IPS DF 6.9 (cell line): ENCODE measurements around the gene ALX3.

Experiments
- DNase-seq: peaks from one replicate; pipeline ENCODE4 v3.0.0-alpha.2; 2013; ENCODE audit warnings: low read depth, low spot score
- H3K27ac ChIP-seq: one replicate; pipeline ENCODE4 v1.5.1; 2013; ENCODE audit warnings: low read length, control low read depth
- H3K27me3 ChIP-seq: 2 replicates; pipeline ENCODE4 v1.6.1; 2013; ENCODE audit warnings: mild to moderate bottlenecking, low read length; ENCODE audit not compliant: control insufficient read depth, insufficient read depth
- H3K36me3 ChIP-seq: 2 replicates; pipeline ENCODE4 v1.6.1; 2013; ENCODE audit warnings: low read length; ENCODE audit not compliant: control insufficient read depth, insufficient read depth
- H3K4me1 ChIP-seq: 2 replicates; pipeline ENCODE4 v1.6.1; 2013; ENCODE audit warnings: low read length; ENCODE audit not compliant: control insufficient read depth, insufficient read depth
- H3K4me3 ChIP-seq: 2 replicates; pipeline ENCODE4 v1.5.1; 2013; ENCODE audit warnings: mild to moderate bottlenecking, low read length
- H3K9me3 ChIP-seq: 2 replicates; pipeline ENCODE4 v1.6.1; 2013; ENCODE audit warnings: low read length, inconsistent platforms; ENCODE audit not compliant: control insufficient read depth, insufficient read depth
- WGBS: extraction: QIAGEN DNeasy Blood & Tissue Kit; methylation state at CpG from one replicate; pipeline ENCODE4 v1.1.7; 2013; ENCODE audit warnings: mixed read lengths, missing lambda C conversion rate; ENCODE audit not compliant: insufficient read length, insufficient coverage; 5-methylcytosine and 5-hydroxymethylcytosine counted together

ALX3 gene

DNA sequence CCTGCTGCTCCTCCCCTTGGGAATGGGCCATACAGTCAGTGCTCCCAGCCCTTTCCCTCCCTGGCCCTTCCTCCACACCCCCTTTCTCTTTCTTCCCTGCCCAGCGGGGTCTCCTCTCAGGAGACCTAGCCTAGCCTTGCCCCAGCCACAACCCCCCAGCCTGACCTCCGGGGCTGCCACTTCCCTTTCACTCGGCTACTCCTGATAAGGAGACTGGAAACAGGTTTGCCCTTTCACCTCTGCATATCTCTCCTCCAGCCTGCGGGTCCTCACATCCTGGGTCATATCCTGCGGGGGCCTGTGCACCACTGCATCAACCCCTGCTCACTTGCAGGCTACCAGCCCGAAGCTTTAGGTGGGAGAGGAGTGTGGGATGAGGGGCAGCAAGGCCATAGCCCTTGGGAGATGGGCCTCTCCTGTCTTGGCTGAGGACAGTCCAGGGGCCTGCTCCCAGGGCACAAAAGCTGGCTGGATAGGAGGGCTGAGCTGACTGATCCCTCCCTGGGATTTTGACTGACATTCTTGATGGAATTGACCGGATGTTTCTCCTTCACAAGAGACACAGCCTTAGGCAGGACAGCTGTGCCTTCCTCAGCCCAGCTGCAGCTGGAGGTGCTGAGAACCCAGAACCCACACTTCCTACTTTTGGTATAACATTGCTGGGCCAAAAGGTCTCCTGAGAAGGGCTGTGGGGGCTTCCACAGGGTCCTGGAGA is 19.2 kb upstream of the ALX3 start:
- no peaks in the 10 kb centered on the region for H3K36me3 ChIP-seq
- no CpG with 5 or more reads among the region's 7 CpGs for WGBS
- H3K27ac ChIP-seq = no peak overlapping the region
- H3K27me3 ChIP-seq = peaks cover 26% of the 10 kb centered on the region
- H3K4me3 ChIP-seq = no peak overlapping the region
- peaks cover 2% of the 10 kb centered on the region; the same call in 1 of the 2 replicates for H3K4me1 ChIP-seq
- H3K9me3 ChIP-seq = no peaks in the 10 kb centered on the region
- no peak for DNase-seq

GRCh38 chr1:110088739-110089316 is 18.4 kb upstream of the ALX3 start:
- no peak overlapping the region for H3K27ac ChIP-seq
- no peaks in the 10 kb centered on the region for H3K36me3 ChIP-seq
- H3K9me3 ChIP-seq = no peaks in the 10 kb centered on the region
- no peak overlapping the region for H3K4me3 ChIP-seq
- DNase-seq = no peak
- no CpG with 5 or more reads among the region's 10 CpGs for WGBS
- peaks cover 3% of the 10 kb centered on the region; the same call in 1 of the 2 replicates for H3K4me1 ChIP-seq
- peaks cover 35% of the 10 kb centered on the region for H3K27me3 ChIP-seq

GRCh38 chr1:110087812-110088738 is 17.6 kb upstream of the ALX3 start:
- Histone ChIP-seq H3K4me3 (no peak overlapping the region), H3K36me3 (no peaks in the 10 kb centered on the region), H3K4me1 (peaks cover 4% of the 10 kb centered on the region; the same call in 1 of the 2 replicates), H3K27me3 (peaks cover 42% of the 10 kb centered on the region), H3K9me3 (no peaks in the 10 kb centered on the region), H3K27ac (no peak overlapping the region)
- no peak for DNase-seq
- WGBS = no CpG with 5 or more reads among the region's 15 CpGs

DNA sequence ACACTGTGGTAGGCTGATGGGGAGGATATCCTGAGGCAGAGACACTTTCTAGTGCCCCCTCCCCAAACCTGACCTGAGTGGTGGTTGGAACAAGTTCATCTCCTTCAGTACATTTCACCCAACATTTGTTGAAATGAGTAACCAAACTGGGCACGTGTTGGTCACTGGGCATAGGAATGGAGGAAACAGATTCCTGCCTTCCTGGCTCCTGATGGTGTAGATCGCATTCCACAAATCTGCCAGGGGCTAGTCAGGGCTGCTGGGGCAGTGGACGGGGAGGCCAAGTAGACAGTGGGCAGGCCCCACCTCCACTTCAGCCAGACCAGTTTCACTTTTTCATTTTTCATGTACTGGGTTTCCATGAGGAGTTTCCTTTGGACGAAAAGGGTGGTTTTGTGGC is 16.5 kb upstream of the ALX3 start:
- no peak overlapping the region for H3K27ac ChIP-seq
- DNase-seq = no peak
- H3K4me3 ChIP-seq = no peak overlapping the region
- WGBS = no CpG with 5 or more reads among the region's 4 CpGs
- H3K27me3 ChIP-seq = peaks cover 52% of the 10 kb centered on the region
- H3K36me3 ChIP-seq = no peaks in the 10 kb centered on the region
- no peaks in the 10 kb centered on the region for H3K9me3 ChIP-seq
- peaks cover 4% of the 10 kb centered on the region; the same call in 1 of the 2 replicates for H3K4me1 ChIP-seq

DNA sequence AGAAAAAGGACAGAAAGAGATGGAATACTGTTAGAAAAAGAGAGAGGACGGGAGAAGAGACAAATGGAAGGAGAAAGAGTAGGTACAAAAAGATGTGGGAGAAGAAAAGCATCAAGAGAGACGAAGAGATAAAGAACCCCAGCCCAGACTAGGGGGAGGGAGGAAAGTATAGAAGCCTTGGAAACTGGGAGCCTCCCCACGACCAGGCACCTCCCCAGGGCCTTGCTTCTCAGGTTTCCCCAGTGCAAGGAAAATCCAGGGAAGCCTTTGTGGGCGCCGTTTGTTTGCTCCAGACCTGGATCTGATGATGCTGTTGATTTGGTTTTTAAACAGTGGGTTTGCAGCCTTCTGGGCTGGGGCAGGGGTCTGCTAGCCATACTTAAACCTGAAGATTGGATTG is 15.2 kb upstream of the ALX3 start:
- no peaks in the 10 kb centered on the region for H3K9me3 ChIP-seq
- H3K4me1 ChIP-seq = peaks cover 4% of the 10 kb centered on the region; the same call in 1 of the 2 replicates
- peaks cover 56% of the 10 kb centered on the region for H3K27me3 ChIP-seq
- H3K27ac ChIP-seq = no peak overlapping the region
- H3K36me3 ChIP-seq = no peaks in the 10 kb centered on the region
- WGBS = no CpG with 5 or more reads among the region's 5 CpGs
- no peak for DNase-seq
- H3K4me3 ChIP-seq = no peak overlapping the region

GRCh38 chr1:110084227-110085078 is 14.0 kb upstream of the ALX3 start:
- Histone ChIP-seq H3K4me1 (peaks cover 2% of the 10 kb centered on the region; the same call in 1 of the 2 replicates), H3K9me3 (no peaks in the 10 kb centered on the region), H3K27me3 (peaks cover 56% of the 10 kb centered on the region), H3K4me3 (peak overlapping the region; percentile 33), H3K27ac (no peak overlapping the region), H3K36me3 (no peaks in the 10 kb centered on the region)
- no peak for DNase-seq
- WGBS = no CpG with 5 or more reads among the region's 72 CpGs

GRCh38 chr1:110083866-110084226 is 13.4 kb upstream of the ALX3 start:
- H3K27me3 ChIP-seq = peaks cover 56% of the 10 kb centered on the region
- DNase-seq = no peak
- WGBS = no CpG with 5 or more reads among the region's 37 CpGs
- no peaks in the 10 kb centered on the region for H3K9me3 ChIP-seq
- no peak overlapping the region for H3K27ac ChIP-seq
- no peak overlapping the region for H3K4me3 ChIP-seq
- H3K4me1 ChIP-seq = peaks cover 2% of the 10 kb centered on the region; the same call in 1 of the 2 replicates
- H3K36me3 ChIP-seq = no peaks in the 10 kb centered on the region

DNA sequence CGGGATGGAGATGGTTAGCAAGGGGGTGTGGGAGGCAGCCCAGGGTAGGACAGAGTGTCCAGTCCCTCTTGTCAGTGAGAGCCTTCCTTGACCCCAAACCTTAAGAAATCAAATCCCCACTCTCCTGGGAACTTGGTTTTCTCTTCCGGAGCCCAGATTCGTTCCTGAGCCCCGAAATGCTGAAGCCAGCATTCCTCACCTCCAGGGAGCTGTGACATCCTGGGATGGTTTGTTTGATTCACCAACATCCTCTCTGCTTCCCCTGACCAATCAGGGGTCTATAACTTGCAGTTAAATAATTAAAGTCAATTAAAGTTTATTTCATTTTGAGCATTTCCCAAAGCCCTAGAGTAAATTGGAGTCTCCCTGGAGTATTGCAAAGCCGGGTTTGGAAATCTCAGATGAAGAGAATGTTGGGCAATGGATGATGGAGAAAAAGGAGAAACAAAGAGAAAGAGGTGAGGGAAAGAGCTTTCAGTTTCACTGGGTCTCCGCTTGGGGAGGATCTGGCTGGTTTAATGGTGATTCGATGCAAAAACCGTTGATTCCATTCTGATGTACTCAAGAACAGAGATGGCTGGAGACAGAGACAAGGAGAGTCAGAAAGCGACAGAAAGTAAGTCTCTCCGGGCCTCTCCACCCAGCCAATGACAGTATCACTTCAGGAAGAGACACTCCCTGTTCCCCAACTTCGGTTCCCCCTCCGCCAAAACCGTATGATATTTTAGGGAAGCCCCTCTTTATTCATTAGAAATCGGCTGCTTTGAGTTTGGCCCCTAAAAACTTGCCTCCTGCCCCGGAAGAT is 12.8 kb upstream of the ALX3 start:
- H3K27ac ChIP-seq = no peak overlapping the region
- H3K4me1 ChIP-seq = peaks cover 2% of the 10 kb centered on the region; the same call in 1 of the 2 replicates
- no peaks in the 10 kb centered on the region for H3K9me3 ChIP-seq
- DNase-seq = no peak
- no peak overlapping the region for H3K4me3 ChIP-seq
- no CpG with 5 or more reads among the region's 15 CpGs for WGBS
- no peaks in the 10 kb centered on the region for H3K36me3 ChIP-seq
- peaks cover 56% of the 10 kb centered on the region for H3K27me3 ChIP-seq

GRCh38 chr1:110082477-110082876 is 12.0 kb upstream of the ALX3 start:
- H3K9me3 ChIP-seq = no peaks in the 10 kb centered on the region
- no peaks in the 10 kb centered on the region for H3K36me3 ChIP-seq
- H3K27me3 ChIP-seq = peaks cover 55% of the 10 kb centered on the region
- whole genome bisulfite sequencing = no CpG with 5 or more reads among the region's 5 CpGs
- no peak for DNase-seq
- H3K4me3 ChIP-seq = no peak overlapping the region
- peaks cover 2% of the 10 kb centered on the region; the same call in 1 of the 2 replicates for H3K4me1 ChIP-seq
- H3K27ac ChIP-seq = no peak overlapping the region
